Amniotic epithelial cell (primary cell): Measurements from ENCODE around the gene NCOA4.
"Not testable (repeated sequence)": the region's sequence is repeated elsewhere in the genome, so short reads cannot be mapped to it uniquely, and the experiment has no call there.

ENCODE experiments used
- DNase-seq: peaks from one replicate; pipeline ENCODE4 v3.0.0-alpha.2; 2010; ENCODE audit warnings: low read depth

Gene NCOA4

DNA sequence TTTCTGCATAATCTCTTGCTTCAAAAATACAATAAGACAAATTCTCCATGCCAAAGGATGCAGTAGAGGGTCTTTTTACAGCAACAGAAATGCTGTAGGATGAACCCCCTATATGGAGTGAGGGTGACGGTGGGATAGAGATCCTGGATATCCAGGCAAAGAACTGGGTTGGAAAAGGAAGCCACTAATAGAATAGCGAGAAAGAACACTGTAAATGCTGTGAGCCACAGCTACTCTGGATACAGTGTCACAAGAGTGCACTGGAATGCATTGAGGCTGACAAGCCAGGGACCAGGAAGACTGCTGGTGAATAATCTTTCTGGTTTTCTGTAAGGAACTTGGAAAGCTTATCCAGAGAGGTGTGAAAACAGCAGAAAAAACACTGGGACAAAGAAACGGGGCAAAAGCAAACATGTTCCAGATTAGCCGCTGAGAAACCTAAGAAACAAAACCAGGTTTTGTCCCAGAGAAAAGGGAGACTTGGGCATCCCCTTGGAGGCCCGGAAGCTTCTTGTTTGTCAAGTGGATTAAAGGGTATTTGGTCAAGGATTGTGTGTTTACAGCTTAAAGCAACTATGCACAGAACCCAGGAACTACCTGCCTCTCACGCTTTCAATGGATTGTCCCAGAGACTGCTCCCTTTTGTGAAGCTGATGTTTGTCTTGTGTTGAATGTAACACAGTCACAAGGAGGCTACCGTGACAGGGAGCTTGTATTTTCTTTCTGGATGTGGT is 21.8 kb upstream of the NCOA4 start:
- no peak for DNase-seq

DNA sequence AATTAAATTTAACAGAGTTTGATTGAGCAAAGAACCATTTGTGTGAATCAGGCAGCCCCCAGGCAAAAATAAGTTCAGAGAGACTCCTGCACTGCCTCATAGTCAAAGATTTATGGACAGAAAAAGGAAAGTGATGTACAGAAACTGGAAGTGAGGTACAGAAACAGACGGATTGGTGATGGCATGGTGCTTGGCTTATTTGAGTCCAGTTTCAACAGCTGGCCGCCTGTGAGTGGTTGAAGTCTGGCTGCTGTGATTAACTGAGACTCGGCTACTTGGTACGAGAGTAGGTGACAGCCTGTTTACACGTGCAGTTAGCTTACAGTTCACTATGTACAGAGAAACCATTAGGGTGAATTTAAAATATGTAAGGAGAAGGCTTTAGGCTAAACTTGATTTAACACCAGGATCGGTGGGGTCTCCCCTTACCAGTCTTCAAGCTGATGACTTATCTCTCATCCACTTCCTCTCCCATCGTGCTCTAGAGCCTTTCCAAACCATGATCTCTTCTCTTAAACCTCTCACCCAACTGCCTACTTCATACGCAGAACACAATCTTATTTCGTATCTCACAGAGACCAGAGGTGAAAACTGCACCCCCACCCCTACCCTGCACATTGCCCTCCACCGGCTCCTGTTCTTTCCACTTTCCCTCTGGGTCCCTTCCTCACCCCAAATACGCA is 20.7 kb upstream of the NCOA4 start:
- DNase-seq, result no peak

DNA sequence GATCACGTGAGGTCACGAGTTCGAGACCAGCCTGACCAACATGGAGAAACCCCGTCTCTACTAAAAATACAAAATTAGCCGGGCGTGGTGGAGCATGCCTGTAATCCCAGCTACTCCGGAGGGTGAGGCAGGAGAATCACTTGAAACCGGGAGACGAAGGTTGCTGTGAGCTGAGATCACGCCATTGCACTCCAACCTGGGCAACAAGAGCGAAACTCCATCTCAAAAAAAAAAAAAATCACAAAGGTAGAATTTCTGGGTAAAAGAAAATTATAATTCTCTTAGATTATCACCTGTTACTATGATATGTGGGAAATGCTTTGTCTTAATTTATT is 19.0 kb upstream of the NCOA4 start:
- DNase-seq, result not testable (repeated sequence)

GRCh38 chr10:46048152-46048551 is 17.7 kb upstream of the NCOA4 start:
- DNase-seq, result no peak

DNA sequence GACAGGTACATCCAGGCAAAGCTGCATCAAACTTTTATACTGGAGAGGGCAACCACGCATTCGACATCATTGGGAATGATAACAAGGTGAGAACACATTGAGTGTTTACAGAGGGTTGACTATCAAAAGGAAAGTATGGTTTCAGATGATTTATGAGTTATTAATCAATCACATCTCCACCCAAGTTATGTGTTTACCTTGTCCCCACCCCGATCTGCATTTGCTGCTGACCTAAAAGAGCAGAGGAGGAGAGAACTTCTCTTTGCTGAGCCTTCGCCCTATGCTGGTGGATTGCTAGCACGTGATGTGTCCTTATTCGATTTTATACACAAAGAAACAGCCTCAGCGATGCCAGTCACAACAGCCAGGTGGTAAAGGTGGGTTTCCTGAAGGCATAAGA is 15.8 kb upstream of the NCOA4 start, which contains the start of gene MSMB:
TSS of gene MSMB (minus strand) at position 9 of the 400 bp plus-strand sequence. CDS start 32 bp downstream, outside the sequence.
- DNase-seq, result no peak

DNA sequence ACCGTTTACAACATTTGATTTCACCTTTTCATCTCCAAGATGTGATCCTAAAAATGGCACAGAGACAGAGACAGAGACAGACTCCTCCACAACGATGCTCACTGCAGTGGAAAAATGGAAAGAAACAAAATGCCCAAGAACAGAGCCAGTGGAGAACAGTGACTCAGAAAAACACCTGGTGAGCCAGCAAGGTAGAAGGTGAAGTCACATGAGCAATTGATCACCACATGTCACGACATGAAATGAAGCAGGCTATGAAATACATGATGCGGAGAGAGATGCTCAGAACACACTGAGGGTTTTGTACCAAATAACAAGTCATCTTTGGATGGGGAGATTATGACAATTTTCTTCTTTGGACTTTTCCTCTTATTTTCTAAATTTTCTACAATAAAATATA is 12.1 kb upstream of the NCOA4 start:
- no peak for DNase-seq

- no peak for DNase-seq
Measured at GRCh38 chr10:46040004-46040403, 9.6 kb upstream of the NCOA4 start.

DNA sequence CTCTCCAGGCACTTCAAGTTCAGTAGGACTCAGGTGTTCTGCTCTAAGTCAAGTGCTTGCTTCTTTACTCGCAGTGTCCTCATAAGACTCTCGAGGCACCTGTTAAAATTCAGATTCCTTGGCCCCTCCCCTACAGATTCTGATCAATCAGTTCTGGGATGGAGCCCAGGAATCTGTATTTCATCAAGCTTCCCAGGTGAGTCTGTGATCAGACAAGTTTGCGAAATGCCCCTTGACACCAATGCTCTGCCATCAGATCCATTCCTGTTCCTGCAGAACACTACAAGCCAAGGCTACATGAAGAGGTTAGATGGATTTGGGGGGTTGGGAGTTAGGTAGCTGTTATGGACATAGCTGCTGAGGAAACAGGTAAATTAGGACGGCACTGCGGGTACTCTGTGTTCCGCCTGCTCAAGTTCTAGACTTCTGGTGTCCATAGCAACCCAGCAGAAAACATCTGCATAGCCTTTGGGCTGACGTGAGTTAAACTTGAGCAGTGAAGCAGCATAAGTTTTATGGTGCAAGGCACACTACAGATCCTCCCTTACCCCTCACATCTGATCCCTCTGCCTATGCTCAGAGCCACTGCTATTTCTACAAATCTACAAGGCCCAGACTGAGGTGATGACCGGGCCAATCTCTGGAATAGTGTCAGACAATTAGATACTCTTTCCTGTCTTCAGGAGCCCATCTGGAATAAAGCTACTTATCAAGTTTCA is 6.8 kb upstream of the NCOA4 start:
- no peak for DNase-seq

- DNase-seq, result no peak
Measured at GRCh38 chr10:46035923-46036849, 5.8 kb upstream of the NCOA4 start.

GRCh38 chr10:46033602-46034011 is 3.2 kb upstream of the NCOA4 start:
- DNase-seq, result peak; percentile 79

- DNase-seq, result no peak
Measured at GRCh38 chr10:46031648-46032532, 1.5 kb upstream of the NCOA4 start.

DNA sequence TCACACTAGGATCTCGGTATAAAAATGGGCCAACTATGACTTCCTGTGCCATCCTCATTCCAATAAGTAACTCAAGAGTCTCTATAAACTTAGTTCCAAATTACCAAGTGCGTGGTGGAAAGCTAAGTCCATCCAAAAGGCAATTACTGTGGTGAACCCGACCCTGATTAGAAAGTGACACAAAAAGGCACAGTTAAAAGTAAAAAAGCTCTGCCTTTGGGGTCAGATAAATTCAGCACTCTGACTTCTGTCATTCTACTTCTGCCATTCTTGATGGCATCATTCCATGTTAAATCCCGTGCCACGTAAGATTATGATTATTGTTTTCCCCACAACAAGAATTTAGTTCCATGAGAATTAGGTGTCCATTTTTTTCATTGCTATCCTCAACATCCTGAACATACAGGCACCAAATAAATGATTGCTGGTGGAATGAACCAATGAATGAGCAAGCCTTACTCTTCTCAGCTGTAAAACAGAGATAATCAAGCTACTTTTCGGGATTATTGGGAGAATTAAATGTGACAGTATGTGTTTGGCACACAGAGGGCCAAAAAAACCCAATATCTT is 877 bp downstream of the NCOA4 start:
- DNase-seq, result no peak

DNA sequence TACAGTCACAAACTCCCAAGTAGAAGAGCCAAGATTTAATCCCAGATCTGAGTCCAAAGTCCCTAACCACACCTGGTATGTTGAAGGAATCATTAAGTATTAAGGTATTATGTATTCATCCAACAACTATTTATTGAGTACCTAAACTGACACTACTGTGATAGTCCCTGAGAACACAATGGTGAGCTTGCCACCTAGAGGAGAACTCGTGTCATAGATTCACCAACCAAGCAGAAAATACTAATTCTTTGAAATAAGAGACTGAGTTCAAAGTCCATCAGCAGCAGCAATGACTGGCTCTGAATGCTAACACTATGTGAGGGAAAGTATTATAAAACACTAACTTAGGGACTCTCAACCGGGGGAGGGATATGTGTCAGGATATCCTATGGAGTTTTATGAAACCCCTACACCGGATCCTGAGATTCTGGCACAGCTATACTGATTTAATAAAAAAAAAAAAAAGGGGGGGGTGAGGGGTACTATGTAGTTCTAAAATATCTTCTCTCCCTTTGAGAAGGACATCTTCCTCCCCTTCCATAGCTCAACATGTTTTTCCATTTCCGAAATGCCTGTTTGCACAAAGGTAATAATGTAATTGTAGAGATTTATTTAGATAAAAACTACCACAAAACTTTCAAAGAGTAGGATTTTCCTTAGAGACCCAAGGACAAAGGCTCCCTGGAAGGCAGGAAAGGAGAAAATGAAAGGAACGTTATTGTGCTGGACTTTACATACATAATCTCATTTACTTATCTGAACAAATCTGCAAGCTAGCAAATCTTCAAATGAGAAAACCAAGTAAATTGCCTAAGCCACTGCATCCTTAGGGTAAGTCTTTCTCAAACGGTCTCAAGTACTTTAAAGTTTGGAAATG is 1.6 kb downstream of the NCOA4 start:
- peak; percentile 79 for DNase-seq

- DNase-seq, result no peak
Measured at GRCh38 chr10:46026106-46026505, 4.3 kb downstream of the NCOA4 start.

- no peak for DNase-seq
Measured at GRCh38 chr10:46025406-46025805, 5.0 kb downstream of the NCOA4 start.

DNA sequence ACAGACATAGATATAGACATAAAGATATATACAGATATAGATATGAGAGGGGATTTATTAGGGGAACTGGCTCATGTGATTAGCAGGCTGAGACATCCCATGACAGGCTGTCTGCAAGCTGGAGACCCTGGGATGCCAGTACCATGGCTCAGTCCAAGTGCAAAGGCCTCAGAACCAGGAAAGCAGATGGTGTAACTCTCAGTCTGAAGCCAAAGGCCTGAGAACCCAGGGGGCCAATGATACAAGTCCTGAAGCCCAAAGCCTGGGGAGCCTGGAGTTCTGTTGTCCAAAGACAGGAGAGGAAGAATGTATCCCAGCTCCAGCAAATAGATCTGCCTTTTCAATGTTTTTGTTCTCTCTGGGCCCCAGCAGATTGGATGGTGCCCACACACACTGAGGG is 5.5 kb downstream of the NCOA4 start:
- no peak for DNase-seq

GRCh38 chr10:46022978-46023702 is 7.3 kb downstream of the NCOA4 start:
- DNase-seq, result peak; percentile 93

- DNase-seq, result no peak
Measured at GRCh38 chr10:46020344-46020657, 10.1 kb downstream of the NCOA4 start.
